GM11168 (cell line): ENCODE measurements around the gene POLR1A.

Source experiments
- in situ Hi-C: fragments of 300-500 bp; cut with MboI; formaldehyde crosslinking; loops from one replicate; pipeline ENCODE4 v1.12.0; 2022; ENCODE audit warnings: low sequenced_read_pairs; ENCODE audit not compliant: unreplicated experiment

The POLR1A gene

GRCh38 chr2:86105252-86105968 is at the start of gene POLR1A:
POLR1A (minus strand) TSS chr2:86105886; CDS start chr2:86105776, 110 bp downstream.
- in situ Hi-C loops: no loop called here

GRCh38 chr2:86150502-86150901 is 44.8 kb upstream of the POLR1A start:
- in situ Hi-C loops: no loop called here

GRCh38 chr2:86147793-86148192 is 42.1 kb upstream of the POLR1A start:
- in situ Hi-C loops: no loop called here

GRCh38 chr2:86143926-86144685 is 38.4 kb upstream of the POLR1A start:
- in situ Hi-C loops: no loop called here

GRCh38 chr2:86143307-86143706 is 37.6 kb upstream of the POLR1A start:
- in situ Hi-C loops: no loop called here

- in situ Hi-C loops: no loop called here
These were observed 37.0 kb upstream of the POLR1A start for GRCh38 chr2:86142436-86143257.

GRCh38 chr2:86140969-86141392 is 35.3 kb upstream of the POLR1A start:
- in situ Hi-C loops: no loop called here

- in situ Hi-C loops: no loop called here
These were observed 34.3 kb upstream of the POLR1A start for GRCh38 chr2:86139981-86140380.

GRCh38 chr2:86138736-86139625 is 33.3 kb upstream of the POLR1A start:
- in situ Hi-C loops: no loop called here

- in situ Hi-C loops: no loop called here
These were observed 30.5 kb upstream of the POLR1A start for GRCh38 chr2:86136141-86136540.

GRCh38 chr2:86135653-86136052 is 30.0 kb upstream of the POLR1A start:
- in situ Hi-C loops: no loop called here

GRCh38 chr2:86134709-86135108 is 29.0 kb upstream of the POLR1A start:
- in situ Hi-C loops: no loop called here

- in situ Hi-C loops: no loop called here
These were observed 19.0 kb upstream of the POLR1A start for GRCh38 chr2:86124683-86125082.

- in situ Hi-C loops: no loop called here
These were observed 17.7 kb upstream of the POLR1A start for GRCh38 chr2:86123328-86123925.

- in situ Hi-C loops: no loop called here
These were observed 12.4 kb upstream of the POLR1A start for GRCh38 chr2:86118130-86118529.

GRCh38 chr2:86107031-86107430 is 1.3 kb upstream of the POLR1A start:
- in situ Hi-C loops: no loop called here

GRCh38 chr2:86105969-86106945 is 571 bp upstream of the POLR1A start, which contains the start of gene PTCD3:
PTCD3 (plus strand) TSS chr2:86106235; CDS start chr2:86106248, 13 bp downstream.
- in situ Hi-C loops: no loop called here

- in situ Hi-C loops: no loop called here
These were observed 3.5 kb downstream of the POLR1A start for GRCh38 chr2:86102157-86102556.
